GM08714 (cell line): Measurements from ENCODE around the gene DUSP14.
"Not testable (repeated sequence)": the region's sequence is repeated elsewhere in the genome, so short reads cannot be mapped to it uniquely, and the experiment has no call there.

Experiments
- H3K4me3 ChIP-seq: fragments of 200-500 bp; sonication (Bioruptor generic); 2 replicates; pipeline ENCODE4 v1.5.1; 2014; ENCODE audit warnings: mild to moderate bottlenecking, low read length, inconsistent platforms
- ZNF274 ChIP-seq: IDR thresholded peaks from 2 replicates; pipeline ENCODE4 v1.6.1; 2012; ENCODE audit warnings: mild to moderate bottlenecking, low read depth, low read length

DUSP14 gene, protein sequence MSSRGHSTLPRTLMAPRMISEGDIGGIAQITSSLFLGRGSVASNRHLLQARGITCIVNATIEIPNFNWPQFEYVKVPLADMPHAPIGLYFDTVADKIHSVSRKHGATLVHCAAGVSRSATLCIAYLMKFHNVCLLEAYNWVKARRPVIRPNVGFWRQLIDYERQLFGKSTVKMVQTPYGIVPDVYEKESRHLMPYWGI

DNA sequence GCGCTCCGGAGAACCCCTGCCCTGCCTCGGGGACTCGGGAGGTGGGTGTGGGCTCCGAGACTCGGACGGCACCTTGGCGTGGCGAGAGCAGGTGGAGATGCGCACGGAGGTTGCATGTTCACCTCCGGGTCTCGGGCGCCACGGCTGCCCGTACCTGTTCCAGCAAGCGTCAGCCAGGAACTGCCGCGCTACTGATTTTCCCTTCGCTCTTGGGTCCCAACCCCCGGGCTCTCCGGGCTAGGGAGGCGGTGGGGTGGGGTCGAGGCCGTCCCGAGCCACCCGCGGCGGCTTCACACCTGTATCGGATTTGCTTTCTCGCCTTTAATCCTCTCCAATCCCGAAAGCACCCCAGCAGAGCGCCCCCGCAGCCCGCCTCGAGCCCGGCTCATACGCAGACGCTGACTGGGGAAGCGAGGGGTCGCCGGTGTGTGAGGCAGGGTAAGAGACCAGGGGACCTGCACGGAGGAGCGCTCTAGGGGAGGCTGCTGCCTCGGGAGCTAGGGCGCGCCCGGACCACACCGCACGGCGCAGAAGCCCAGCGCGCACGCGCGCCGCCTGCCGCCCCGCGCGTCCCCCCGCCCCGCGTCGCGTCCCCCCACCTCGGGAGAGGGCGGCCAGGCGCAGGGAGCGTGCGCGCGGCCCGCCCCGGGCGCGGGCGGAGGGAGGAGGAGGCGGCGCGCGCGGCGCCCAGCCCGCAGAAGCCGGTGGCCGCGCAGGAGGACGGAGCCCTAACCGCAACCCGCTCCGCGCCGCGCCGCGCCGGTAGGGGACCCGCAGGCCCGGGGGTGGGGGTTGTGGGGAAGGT lies at the start of gene DUSP14:
TSS of gene DUSP14 (plus strand) at position 695 of the 805 bp plus-strand sequence. CDS start 22,382 bp downstream, outside the sequence.
- TF ChIP-seq ZNF274 = no peak
- peak within 1 kb of the TSS; percentile 99 for H3K4me3 ChIP-seq

DNA sequence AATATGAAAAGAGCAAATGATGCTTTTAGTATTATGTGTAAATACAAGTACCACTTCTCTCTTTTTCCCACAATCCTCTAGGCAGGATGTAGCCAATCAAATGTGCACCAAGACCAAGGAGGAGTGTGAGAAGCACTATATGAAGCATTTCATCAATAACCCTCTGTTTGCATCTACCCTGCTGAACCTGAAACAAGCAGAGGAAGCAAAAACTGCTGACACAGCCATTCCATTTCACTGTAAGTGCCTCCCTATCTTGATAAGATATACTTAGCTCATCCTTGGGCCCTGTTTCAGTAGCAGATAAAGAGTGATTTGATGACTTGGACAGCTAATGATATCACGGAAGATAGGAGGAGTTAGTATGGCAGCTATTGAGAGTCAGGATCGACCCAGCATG lies 49.3 kb upstream of the DUSP14 start:
- no peak for TF ChIP-seq ZNF274
- no peak overlapping the region for H3K4me3 ChIP-seq

DNA sequence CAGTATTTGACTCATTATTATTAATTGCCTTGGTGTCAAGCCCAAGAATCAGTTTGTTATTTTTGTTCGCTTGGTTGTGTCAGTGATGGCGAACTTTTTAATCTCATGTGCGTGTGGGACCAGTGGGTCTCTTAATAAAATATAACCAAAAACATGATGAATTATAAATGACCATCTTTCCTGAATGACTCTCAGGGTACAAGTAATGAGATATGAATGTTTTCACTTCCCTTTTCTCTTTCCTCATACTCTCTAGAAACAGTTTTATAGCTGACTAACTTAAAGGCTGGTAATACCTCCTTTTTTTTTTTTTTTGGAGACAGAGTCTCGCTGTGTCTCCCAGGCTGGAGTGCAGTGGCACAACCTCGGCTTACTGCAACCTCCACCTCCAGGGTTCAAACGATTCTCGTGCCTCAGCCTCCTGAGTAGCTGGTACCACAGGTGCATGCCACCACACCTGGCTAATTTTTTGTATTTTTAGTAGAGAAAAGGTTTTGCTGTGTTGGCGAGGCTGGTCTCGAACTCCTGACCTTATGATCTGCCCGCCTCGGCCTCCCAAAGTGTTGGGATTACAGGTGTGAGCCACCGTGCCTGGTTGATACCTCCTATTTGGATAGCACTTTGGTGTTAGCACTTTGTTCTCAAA lies 48.2 kb upstream of the DUSP14 start:
- H3K4me3 ChIP-seq = not testable (repeated sequence)

DNA sequence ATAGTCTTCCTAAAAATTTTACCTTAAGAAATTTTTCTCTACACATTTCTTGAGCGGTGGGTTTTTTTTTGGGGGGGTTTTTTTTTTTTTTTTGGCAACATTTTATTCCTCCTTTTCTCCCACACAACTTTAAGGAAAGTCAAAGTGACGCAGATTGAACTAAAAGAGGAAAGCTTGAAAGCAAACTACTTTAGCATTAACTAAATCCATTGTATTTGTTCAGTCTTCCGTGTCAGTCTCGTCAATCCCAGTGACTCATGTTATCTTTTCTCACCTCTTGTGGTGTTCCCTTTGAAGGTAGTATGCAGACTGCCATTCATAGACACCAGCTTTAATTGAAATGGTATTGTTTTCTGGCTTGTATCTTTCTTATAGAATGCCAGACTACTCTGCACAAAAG lies 43.7 kb upstream of the DUSP14 start:
- TF ChIP-seq ZNF274 = no peak
- no peak overlapping the region for H3K4me3 ChIP-seq

DNA sequence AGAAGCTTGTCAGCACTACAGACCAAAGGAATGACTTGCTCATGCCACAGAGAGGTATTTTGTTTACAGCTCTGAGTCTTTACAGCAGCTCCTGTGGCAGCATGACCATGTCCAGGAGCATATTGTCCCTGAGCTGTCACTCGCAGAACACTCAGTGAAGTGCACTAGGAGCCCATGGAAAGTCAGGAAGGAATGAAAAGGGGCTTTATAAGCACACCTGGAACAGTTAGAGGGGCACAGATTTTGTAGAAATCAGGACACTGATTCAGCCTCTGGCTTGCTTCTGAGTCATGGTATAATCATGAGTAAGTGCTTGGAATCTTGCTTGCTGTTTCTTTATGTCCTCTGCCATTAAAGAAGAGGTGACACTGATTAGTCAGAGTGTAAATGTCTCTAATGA lies 42.0 kb upstream of the DUSP14 start:
- no peak for TF ChIP-seq ZNF274
- H3K4me3 ChIP-seq = no peak overlapping the region

DNA sequence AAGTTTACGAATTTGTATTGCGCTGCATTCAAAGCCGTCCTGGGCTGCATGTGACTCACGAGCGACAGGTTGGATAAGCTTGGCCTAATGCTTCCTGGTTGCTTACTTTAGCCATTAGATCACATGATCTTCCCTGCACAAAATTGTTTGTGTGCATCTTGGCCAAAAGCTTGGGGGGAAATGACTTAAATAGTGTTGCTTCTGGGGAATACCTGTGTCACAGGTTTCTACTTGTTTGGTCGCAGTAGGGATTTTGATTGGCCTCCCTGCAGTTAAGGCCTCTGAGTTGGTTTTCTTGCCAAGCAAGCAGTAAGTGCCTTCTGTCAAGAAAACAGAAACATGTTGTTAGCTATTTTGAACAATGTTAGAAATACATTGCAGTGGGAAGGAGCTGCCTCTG lies 39.6 kb upstream of the DUSP14 start:
- no peak overlapping the region for H3K4me3 ChIP-seq
- no peak for TF ChIP-seq ZNF274

DNA sequence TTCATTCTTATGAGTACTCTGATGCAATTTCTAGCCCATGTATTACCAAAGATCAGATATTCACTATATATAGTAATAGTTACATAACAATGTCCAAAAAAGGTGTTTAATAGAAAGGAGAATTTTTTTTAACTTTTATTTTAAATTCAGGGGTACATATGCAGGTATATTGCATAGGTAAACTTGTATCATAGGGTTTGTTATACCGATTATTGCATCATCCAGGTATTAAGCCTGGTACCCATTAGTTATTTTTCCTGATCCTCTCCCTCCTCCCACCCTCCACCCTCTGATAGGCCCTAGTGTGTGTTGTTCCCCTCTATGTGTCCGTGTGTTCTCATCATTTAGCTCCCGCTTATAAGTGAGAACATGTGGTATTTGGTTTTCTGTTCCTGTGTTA lies 31.9 kb upstream of the DUSP14 start:
- not testable (repeated sequence) for H3K4me3 ChIP-seq

DNA sequence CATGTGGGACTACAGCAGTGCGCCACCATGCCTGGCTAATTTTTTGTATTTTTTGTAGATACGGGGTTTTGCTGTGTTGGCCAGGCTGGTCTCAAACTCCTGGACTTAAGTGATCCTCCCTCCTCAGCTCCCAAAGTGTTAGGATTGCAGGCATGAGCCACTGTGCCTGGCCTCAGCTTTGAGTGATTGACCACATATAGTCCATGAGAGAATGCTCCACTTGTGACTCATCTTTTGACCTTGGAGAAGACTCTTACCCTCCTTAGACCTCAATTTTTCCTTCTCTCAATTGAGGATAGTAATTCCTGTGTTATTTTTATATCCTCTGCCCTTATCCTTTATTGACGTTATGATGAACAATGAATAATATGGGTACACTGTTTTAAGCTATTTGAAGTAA lies 30.9 kb upstream of the DUSP14 start:
- H3K4me3 ChIP-seq = no peak overlapping the region
- TF ChIP-seq ZNF274 = no peak

DNA sequence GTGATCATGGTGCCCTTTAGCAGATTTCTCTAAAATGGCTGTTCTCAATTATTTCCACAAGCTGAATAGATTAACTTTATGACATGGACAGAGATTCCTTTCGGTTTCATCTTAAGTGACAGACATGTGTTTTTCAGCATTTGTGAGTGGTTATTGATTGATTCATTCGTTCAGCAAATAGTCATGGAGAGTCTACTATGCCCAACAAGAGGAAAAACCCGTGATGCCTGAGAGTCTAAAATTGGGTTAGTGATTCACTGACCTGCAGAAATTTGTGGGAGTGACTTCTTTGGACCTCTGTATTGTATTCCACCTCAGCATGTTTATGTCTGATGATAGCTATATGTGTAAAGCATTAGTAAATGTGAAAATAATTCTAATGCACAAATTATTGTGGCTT lies 28.0 kb upstream of the DUSP14 start:
- TF ChIP-seq ZNF274 = no peak
- no peak overlapping the region for H3K4me3 ChIP-seq

DNA sequence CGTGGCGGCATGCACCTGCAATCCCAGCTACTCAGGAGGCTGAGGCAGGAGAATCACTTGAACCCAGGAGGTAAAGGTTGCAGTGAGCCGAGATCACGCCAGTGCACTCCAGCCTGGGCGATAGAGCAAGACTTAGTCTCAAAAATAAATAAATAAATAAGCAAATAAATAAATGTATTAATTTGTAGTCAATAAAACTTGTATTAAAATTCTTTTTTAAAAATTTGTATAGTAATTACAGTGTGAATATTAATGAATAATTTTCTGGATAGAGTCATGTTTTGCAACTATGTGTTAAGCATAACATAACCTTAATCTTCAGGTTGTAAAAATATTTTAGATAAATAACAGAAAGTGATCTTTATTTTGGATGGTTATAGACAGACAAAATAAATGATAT lies 27.2 kb upstream of the DUSP14 start:
- no peak for TF ChIP-seq ZNF274
- H3K4me3 ChIP-seq = no peak overlapping the region

DNA sequence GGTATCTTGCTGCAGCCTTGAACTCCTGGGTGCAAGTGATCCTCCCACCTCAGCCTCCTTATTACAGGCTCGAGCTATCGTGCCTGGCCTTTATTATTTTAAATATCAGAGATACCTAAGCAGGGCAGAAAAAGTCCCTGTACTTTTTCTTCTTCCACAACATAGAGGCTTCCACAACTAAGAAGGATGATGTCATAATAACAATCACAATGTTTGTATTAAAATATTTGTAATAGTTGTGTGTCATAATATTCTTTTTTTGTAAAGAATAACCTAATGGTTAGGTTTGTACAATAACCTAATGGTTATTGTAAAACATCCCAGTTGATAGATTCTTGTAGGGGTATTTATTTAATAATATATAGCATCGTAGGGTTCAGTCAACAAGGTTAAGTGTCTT lies 26.7 kb upstream of the DUSP14 start:
- no peak for TF ChIP-seq ZNF274
- no peak overlapping the region for H3K4me3 ChIP-seq

DNA sequence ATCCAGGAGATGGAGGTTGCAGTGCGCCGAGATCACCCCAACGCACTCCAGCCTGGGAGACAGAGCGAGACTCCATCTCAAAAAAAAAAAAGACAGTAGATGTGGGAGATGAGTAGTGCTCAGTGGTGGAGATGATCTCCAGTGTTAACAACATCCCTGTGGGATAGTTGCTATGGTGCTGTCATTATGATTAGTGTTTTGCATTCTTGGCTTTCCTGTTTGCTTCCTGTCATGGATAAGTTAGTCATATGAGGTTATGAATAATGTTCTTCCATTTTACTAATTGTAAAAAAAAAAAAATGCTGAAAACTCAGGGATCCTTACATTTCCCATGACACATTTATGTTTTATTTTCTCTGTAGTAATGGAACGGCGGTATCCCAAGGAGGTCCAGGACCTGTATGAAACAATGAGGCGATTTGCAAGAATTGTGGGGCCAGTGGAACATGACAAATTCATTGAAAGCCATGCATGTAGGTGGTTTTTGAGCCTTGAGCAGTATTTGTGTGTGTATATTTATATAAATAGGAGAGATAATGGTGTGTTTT lies 24.5 kb upstream of the DUSP14 start:
- TF ChIP-seq ZNF274 = no peak

DNA sequence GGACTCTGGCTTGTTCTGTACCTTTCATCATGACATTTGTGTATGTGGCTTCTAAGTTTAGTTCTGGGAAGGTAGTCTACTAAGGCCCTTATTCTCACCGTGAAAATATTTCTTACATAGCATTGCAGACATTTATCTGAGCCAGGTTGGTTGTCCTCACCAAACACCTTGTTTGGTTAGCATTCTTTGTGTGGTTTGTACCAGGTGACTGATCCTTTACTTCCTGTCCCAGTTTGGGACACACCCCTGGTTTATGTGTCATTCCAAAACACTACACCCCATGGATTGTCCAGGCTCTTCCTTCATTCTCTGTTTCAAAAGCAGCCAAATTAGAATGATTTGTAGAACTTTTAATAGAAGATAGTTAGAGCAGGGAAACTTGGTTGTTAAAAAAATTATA lies 23.2 kb upstream of the DUSP14 start:
- no peak for TF ChIP-seq ZNF274
- no peak overlapping the region for H3K4me3 ChIP-seq

More for the DNA sequence above, 24.5 kb upstream of the DUSP14 start:
- no peak overlapping the region for H3K4me3 ChIP-seq

DNA sequence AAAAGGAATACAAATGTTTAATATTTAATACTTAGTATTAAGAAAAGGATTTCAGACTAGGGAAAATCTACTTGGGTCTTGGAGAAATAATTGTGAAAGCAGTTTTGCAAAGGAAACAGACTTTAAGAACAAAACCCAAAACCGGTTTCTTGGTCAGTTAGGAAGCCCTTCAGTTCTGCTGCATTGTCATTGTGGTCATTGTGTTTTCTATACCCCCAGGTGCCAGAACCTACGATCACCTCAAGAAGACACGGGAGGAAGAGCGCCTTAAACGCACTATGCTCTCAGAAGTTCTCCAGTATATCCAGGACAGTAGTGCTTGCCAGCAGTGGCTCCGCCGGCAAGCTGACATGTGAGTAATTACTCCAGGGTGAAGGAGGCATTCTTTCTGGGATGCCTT lies 19.5 kb upstream of the DUSP14 start:
- no peak for TF ChIP-seq ZNF274
- no peak overlapping the region for H3K4me3 ChIP-seq
